ENCODE measurements around the gene SLC44A1. TPM values are rescaled to one million over a fixed set of nuclear protein-coding genes. Genes with fewer than 3 reads are reported as not detected.
A peak's percentile ranks its signal among the peaks of the same experiment; 100 is the strongest.

SLC44A1 gene
- total and polyA plus RNA-seq, 8 donors: 58.0 to 79.8 (median 73.9) TPM

GRCh38 chr9:105328872-105329718 lies 84.6 kb downstream of the SLC44A1 start:
- Histone ChIP-seq H3K27me3 (no peaks in the 10 kb centered on the region), H3K27ac (peak overlapping the region in 1 of 2 donors; percentile 16), H3K4me3 (no peak overlapping the region), H3K9me3 (no peaks in the 10 kb centered on the region), H3K4me1 (no peaks in the 10 kb centered on the region), H3K36me3 (no peaks in the 10 kb centered on the region)
- TF ChIP-seq CTCF (IDR thresholded peaks at IDR 0.05): no peak
- intact Hi-C loops (cut with DNase I): no loop called here
- ATAC-seq: peak; percentile 55
- no peak for DNase-seq

- H3K4me1 ChIP-seq: no peaks in the 10 kb centered on the region
- no peaks in the 10 kb centered on the region for H3K9me3 ChIP-seq
- H3K27ac ChIP-seq: peak overlapping the region in 1 of 2 donors; percentile 16
- H3K27me3 ChIP-seq: no peaks in the 10 kb centered on the region
- H3K36me3 ChIP-seq: no peaks in the 10 kb centered on the region
- intact Hi-C loops (cut with DNase I): no loop called here
- no peak for TF ChIP-seq CTCF (IDR thresholded peaks at IDR 0.05)
- H3K4me3 ChIP-seq: no peak overlapping the region
- DNase-seq (peak in 1 of 4 donors; percentile 27), ATAC-seq (peak; percentile 38)
Observed at GRCh38 chr9:105329719-105330062, 85.2 kb downstream of the SLC44A1 start.

- no peak for ATAC-seq
- H3K27ac ChIP-seq: no peak overlapping the region
- no peaks in the 10 kb centered on the region for H3K9me3 ChIP-seq
- intact Hi-C loops (cut with DNase I): no loop called here
- no peak for DNase-seq
- no peaks in the 10 kb centered on the region for H3K27me3 ChIP-seq
- H3K36me3 ChIP-seq: no peaks in the 10 kb centered on the region
- H3K4me3 ChIP-seq: no peak overlapping the region
- no peak for TF ChIP-seq CTCF (IDR thresholded peaks at IDR 0.05)
- no peaks in the 10 kb centered on the region for H3K4me1 ChIP-seq
Observed at GRCh38 chr9:105330201-105330600, 85.8 kb downstream of the SLC44A1 start.

GRCh38 chr9:105330755-105331154 lies 86.3 kb downstream of the SLC44A1 start:
- no peak for TF ChIP-seq CTCF (IDR thresholded peaks at IDR 0.05)
- DNase-seq (no peak), ATAC-seq (no peak)
- H3K27me3 ChIP-seq: no peaks in the 10 kb centered on the region
- no peaks in the 10 kb centered on the region for H3K9me3 ChIP-seq
- H3K36me3 ChIP-seq: no peaks in the 10 kb centered on the region
- intact Hi-C loops (cut with DNase I): no loop called here
- H3K4me1 ChIP-seq: no peaks in the 10 kb centered on the region
- H3K27ac ChIP-seq: no peak overlapping the region
- no peak overlapping the region for H3K4me3 ChIP-seq

GRCh38 chr9:105331160-105331559 lies 86.7 kb downstream of the SLC44A1 start:
- H3K27ac ChIP-seq: no peak overlapping the region
- DNase-seq: no peak

More at GRCh38 chr9:105331160-105331559, 86.7 kb downstream of the SLC44A1 start:
- intact Hi-C loops (cut with DNase I): no loop called here
- no peak overlapping the region for H3K4me3 ChIP-seq
- H3K36me3 ChIP-seq: peaks cover 0 to 2% of the 10 kb centered on the region in 2 donors
- H3K9me3 ChIP-seq: no peaks in the 10 kb centered on the region
- no peak for ATAC-seq
- H3K27me3 ChIP-seq: no peaks in the 10 kb centered on the region
- no peak for TF ChIP-seq CTCF (IDR thresholded peaks at IDR 0.05)
- no peaks in the 10 kb centered on the region for H3K4me1 ChIP-seq

Data from left lung (tissue), 10 donors.